Neural progenitor cell (in vitro differentiated cells): ENCODE results near the gene YIPF2. TPM values are rescaled to one million over a fixed set of nuclear protein-coding genes. Genes with fewer than 3 reads are reported as not detected.
A peak's percentile ranks its signal among the peaks of the same experiment; 100 is the strongest.

Source experiments
- DNase-seq: peaks from one replicate; pipeline ENCODE4 v3.0.0-alpha.2; 2016; ENCODE audit warnings: low spot score
- H2AFZ ChIP-seq: fragments of 200-600 bp; sonication (generic); replicated peaks from 2 replicates; pipeline ENCODE4 v1.6.1; 2016; ENCODE audit warnings: antibody characterized with exemption
- H3F3A ChIP-seq: fragments of 200-600 bp; sonication (generic); 2 replicates; pipeline ENCODE4 v1.6.1; 2016; ENCODE audit warnings: antibody characterized with exemption, low read depth
- H3K27ac ChIP-seq: fragments of 200-600 bp; sonication (generic); 2 replicates; pipeline ENCODE4 v1.5.1; 2016; ENCODE audit warnings: mild to moderate bottlenecking
- H3K27me3 ChIP-seq: fragments of 200-600 bp; sonication (generic); 2 replicates; pipeline ENCODE4 v1.6.1; 2016; ENCODE audit warnings: mild to moderate bottlenecking, moderate library complexity
- H3K36me3 ChIP-seq: fragments of 200-600 bp; sonication (generic); 2 replicates; pipeline ENCODE4 v1.5.1; 2016
- H3K4me1 ChIP-seq: fragments of 200-600 bp; sonication (generic); 2 replicates; pipeline ENCODE4 v1.6.1; 2016; ENCODE audit warnings: mixed run types
- H3K4me2 ChIP-seq: fragments of 200-600 bp; sonication (generic); 2 replicates; pipeline ENCODE4 v1.6.1; 2016
- H3K4me3 ChIP-seq: fragments of 200-600 bp; sonication (generic); 2 replicates; pipeline ENCODE4 v1.5.1; 2016
- H3K79me2 ChIP-seq: fragments of 200-600 bp; sonication (generic); 2 replicates; pipeline ENCODE4 v1.6.1; 2016; ENCODE audit warnings: low read depth
- H3K9ac ChIP-seq: fragments of 200-600 bp; sonication (generic); 2 replicates; pipeline ENCODE4 v1.6.1; 2016
- H3K9me3 ChIP-seq: fragments of 200-600 bp; sonication (generic); 2 replicates; pipeline ENCODE4 v1.5.1; 2016; ENCODE audit warnings: low read depth
- H4K20me1 ChIP-seq: fragments of 200-600 bp; sonication (generic); 2 replicates; pipeline ENCODE4 v1.6.1; 2016; ENCODE audit warnings: low read depth
- H3K27ac Mint-ChIP-seq: 3 replicates; pipeline ENCODE4 v1.8.0; 2021; ENCODE audit warnings: mixed read lengths
- H3K27me3 Mint-ChIP-seq: 2 replicates; pipeline ENCODE4 v1.8.0; 2022; ENCODE audit warnings: low read depth, mild to moderate bottlenecking, inconsistent platforms, moderate library complexity, mixed read lengths; ENCODE audit not compliant: insufficient read depth
- H3K36me3 Mint-ChIP-seq: 3 replicates; pipeline ENCODE4 v1.8.0; 2021; ENCODE audit warnings: mixed read lengths
- H3K4me1 Mint-ChIP-seq: 3 replicates; pipeline ENCODE4 v1.8.0; 2021; ENCODE audit warnings: mixed read lengths
- H3K4me3 Mint-ChIP-seq: 3 replicates; pipeline ENCODE4 v1.8.0; 2021; ENCODE audit warnings: mild to moderate bottlenecking, moderate library complexity, mixed read lengths
- H3K9me3 Mint-ChIP-seq: 3 replicates; pipeline ENCODE4 v1.8.0; 2020; ENCODE audit warnings: mixed read lengths
- CTCF ChIP-seq: fragments of 200-600 bp; sonication (generic); IDR thresholded peaks from 2 replicates; pipeline ENCODE4 v1.5.1; 2017; ENCODE audit warnings: antibody characterized with exemption, mild to moderate bottlenecking
- EZH2 ChIP-seq: fragments of 200-600 bp; sonication (generic); IDR thresholded peaks from 2 replicates; pipeline ENCODE4 v1.6.1; 2017; ENCODE audit warnings: antibody characterized with exemption, mild to moderate bottlenecking, moderate library complexity
- EZH2phosphoT487 ChIP-seq: fragments of 200-600 bp; sonication (generic); IDR thresholded peaks from 2 replicates; pipeline ENCODE4 v1.6.1; 2017; ENCODE audit warnings: antibody characterized with exemption
- total RNA-seq: library from RNA; depleted of rRNA; stranded (reverse); fragments of >200 nt; gene quantifications from 2 replicates; pipeline ENCODE4 v1.2.3, GENCODE V29; 2015; ENCODE audit warnings: low replicate concordance

The YIPF2 gene
- total RNA-seq, 1 donor from 2014 or later = 11.9 TPM

DNA sequence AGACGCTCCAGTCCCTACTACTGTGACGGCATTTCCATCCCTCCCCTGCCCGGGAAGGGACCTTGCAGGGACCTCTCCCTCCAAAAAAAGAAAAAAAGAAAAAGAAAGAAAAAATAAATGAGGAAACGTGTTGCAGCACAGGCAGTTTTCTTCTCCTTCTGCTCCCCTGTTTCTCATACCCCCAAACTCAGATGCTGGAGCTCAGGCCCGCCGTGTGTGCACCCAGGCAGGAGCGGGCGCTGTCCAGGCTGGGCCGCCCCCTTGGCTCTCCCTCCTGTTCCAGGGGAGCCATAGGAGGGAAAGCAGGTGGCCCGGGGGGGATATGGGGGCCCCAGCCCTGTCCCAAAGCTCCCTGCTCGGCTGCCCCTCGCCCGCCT, 5.8 kb downstream of the YIPF2 start:
- TF ChIP-seq CTCF (no peak), EZH2 (no peak), EZH2phosphoT487 (no peak)
- DNase-seq = no peak
- no peaks in the 10 kb centered on the region for H4K20me1 ChIP-seq
- Mint-ChIP-seq H3K4me3 (no peak overlapping the region), H3K27me3 (peaks cover 7% of the 10 kb centered on the region), H3K9me3 (no peaks in the 10 kb centered on the region), H3K36me3 (peaks cover 9% of the 10 kb centered on the region), H3K4me1 (peaks cover 3% of the 10 kb centered on the region), H3K27ac (peak overlapping the region; percentile 76)
- H3K36me3 ChIP-seq = no peaks in the 10 kb centered on the region
- no peak overlapping the region for H3K4me3 ChIP-seq
- H3K27ac ChIP-seq = no peak overlapping the region
- no peaks in the 10 kb centered on the region for H3K9me3 ChIP-seq
- H3F3A ChIP-seq = peaks cover 4% of the 10 kb centered on the region
- H3K27me3 ChIP-seq = no peaks in the 10 kb centered on the region
- H3K4me2 ChIP-seq = no peak overlapping the region
- peaks cover 5% of the 10 kb centered on the region for H3K79me2 ChIP-seq
- H3K4me1 ChIP-seq = no peaks in the 10 kb centered on the region
- no peak overlapping the region for H3K9ac ChIP-seq
- no peak overlapping the region for H2AFZ ChIP-seq

GRCh38 chr19:10921910-10922637, 6.4 kb downstream of the YIPF2 start:
- peaks cover 7% of the 10 kb centered on the region for H3K27me3 Mint-ChIP-seq

DNA sequence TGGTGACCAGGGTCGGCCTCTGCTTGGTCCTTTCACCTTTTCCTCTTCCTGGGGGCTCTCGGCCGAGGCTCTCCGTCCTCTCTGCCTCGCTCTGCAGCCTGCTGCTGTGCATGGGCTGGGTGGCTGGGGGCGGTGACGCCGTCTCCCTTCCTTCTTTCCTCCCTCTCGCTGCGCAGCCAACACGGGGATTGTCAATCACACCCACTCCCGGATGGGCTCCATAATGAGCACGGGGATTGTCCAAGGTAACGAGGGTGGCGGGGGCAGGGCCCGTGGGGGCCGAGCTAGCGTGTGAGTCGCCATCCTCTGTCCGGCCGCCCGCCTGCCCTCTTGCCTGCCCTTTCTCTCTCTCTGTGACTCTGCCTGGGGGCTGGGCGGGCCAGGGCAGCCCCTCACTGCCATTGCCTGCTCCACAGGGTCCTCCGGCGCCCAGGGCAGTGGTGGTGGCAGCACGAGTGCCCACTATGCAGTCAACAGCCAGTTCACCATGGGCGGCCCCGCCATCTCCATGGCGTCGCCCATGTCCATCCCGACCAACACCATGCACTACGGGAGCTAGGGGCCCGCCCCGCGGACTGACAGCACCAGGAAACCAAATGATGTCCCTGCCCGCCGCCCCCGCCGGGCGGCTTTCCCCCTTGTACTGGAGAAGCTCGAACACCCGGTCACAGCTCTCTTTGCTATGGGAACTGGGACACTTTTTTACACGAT, 7.1 kb downstream of the YIPF2 start:
- H3K4me1 Mint-ChIP-seq = no peaks in the 10 kb centered on the region

More at GRCh38 chr19:10921910-10922637, 6.4 kb downstream of the YIPF2 start:
- Mint-ChIP-seq H3K4me1 (peaks cover under 1% of the 10 kb centered on the region), H3K27ac (peak overlapping the region; percentile 76), H3K4me3 (no peak overlapping the region), H3K9me3 (no peaks in the 10 kb centered on the region), H3K36me3 (peaks cover 9% of the 10 kb centered on the region)
- H3K4me1 ChIP-seq = no peaks in the 10 kb centered on the region
- DNase-seq = no peak
- H2AFZ ChIP-seq = no peak overlapping the region
- no peaks in the 10 kb centered on the region for H4K20me1 ChIP-seq
- no peak overlapping the region for H3K9ac ChIP-seq
- H3K4me3 ChIP-seq = no peak overlapping the region
- no peak overlapping the region for H3K27ac ChIP-seq
- H3K9me3 ChIP-seq = no peaks in the 10 kb centered on the region
- H3K27me3 ChIP-seq = no peaks in the 10 kb centered on the region
- H3F3A ChIP-seq = peaks cover 4% of the 10 kb centered on the region
- H3K79me2 ChIP-seq = no peaks in the 10 kb centered on the region
- H3K4me2 ChIP-seq = no peak overlapping the region
- TF ChIP-seq EZH2phosphoT487 = no peak
- TF ChIP-seq EZH2 = no peak
- no peak for TF ChIP-seq CTCF
- no peaks in the 10 kb centered on the region for H3K36me3 ChIP-seq

More for the DNA sequence above, 7.1 kb downstream of the YIPF2 start:
- Mint-ChIP-seq H3K4me3 (no peak overlapping the region), H3K27ac (no peak overlapping the region), H3K9me3 (no peaks in the 10 kb centered on the region), H3K36me3 (peaks cover 9% of the 10 kb centered on the region), H3K27me3 (peaks cover 7% of the 10 kb centered on the region)
- TF ChIP-seq CTCF (no peak), EZH2phosphoT487 (no peak), EZH2 (no peak)
- Histone ChIP-seq H3K4me1 (no peaks in the 10 kb centered on the region), H2AFZ (no peak overlapping the region), H3K4me3 (no peak overlapping the region), H3K9ac (no peak overlapping the region), H3K27me3 (no peaks in the 10 kb centered on the region), H3K36me3 (no peaks in the 10 kb centered on the region), H3K27ac (no peak overlapping the region), H3F3A (peaks cover 4% of the 10 kb centered on the region), H3K9me3 (no peaks in the 10 kb centered on the region), H4K20me1 (no peaks in the 10 kb centered on the region), H3K4me2 (no peak overlapping the region), H3K79me2 (no peaks in the 10 kb centered on the region)
- DNase-seq = no peak
